ENCODE results near the gene NCK2.

DNA sequence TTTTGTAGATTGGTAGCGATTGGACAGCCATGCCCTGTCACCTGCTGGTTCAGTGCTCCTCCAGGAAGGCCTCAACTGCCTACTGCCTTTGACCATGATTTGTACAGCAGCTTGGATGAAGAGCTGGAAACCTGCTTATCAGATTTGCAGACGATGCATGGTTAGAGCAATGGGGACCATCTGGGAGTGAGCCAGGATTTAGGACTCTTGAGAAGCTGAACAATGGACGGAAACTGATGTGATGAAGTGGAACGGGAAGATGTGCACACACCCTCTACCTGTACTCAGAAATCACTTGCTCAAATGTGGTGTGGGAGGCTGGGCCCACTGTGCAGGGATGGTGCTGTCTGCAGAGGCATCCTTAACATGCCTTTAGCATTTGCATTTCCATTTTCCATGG is 57.2 kb downstream of the NCK2 start:
- no peak for TF ChIP-seq JUNB (CRISPR knock-in tag; IDR thresholded peaks at IDR 0.05; ENCODE audit: borderline replicate concordance)
- TF ChIP-seq POLR2A (IDR thresholded peaks at IDR 0.05; ENCODE audit: insufficient read depth in 1 of 2, low read depth in 2 of 2, low read length in 2 of 2), result no peak
- TF ChIP-seq, protein P1, sequence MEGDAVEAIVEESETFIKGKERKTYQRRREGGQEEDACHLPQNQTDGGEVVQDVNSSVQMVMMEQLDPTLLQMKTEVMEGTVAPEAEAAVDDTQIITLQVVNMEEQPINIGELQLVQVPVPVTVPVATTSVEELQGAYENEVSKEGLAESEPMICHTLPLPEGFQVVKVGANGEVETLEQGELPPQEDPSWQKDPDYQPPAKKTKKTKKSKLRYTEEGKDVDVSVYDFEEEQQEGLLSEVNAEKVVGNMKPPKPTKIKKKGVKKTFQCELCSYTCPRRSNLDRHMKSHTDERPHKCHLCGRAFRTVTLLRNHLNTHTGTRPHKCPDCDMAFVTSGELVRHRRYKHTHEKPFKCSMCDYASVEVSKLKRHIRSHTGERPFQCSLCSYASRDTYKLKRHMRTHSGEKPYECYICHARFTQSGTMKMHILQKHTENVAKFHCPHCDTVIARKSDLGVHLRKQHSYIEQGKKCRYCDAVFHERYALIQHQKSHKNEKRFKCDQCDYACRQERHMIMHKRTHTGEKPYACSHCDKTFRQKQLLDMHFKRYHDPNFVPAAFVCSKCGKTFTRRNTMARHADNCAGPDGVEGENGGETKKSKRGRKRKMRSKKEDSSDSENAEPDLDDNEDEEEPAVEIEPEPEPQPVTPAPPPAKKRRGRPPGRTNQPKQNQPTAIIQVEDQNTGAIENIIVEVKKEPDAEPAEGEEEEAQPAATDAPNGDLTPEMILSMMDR (CRISPR knock-in tag; IDR thresholded peaks at IDR 0.05), result no peak
- TF ChIP-seq CHD2 (IDR thresholded peaks at IDR 0.05; ENCODE audit: low read depth, low read length), result no peak
- no peak for TF ChIP-seq YY1 (IDR thresholded peaks at IDR 0.05; ENCODE audit: insufficient read depth, insufficient replicate concordance, low read depth, low read length)
- TF ChIP-seq, protein P2, sequence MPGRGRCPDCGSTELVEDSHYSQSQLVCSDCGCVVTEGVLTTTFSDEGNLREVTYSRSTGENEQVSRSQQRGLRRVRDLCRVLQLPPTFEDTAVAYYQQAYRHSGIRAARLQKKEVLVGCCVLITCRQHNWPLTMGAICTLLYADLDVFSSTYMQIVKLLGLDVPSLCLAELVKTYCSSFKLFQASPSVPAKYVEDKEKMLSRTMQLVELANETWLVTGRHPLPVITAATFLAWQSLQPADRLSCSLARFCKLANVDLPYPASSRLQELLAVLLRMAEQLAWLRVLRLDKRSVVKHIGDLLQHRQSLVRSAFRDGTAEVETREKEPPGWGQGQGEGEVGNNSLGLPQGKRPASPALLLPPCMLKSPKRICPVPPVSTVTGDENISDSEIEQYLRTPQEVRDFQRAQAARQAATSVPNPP (CRISPR knock-in tag; IDR thresholded peaks at IDR 0.05), result no peak
- no peak for TF ChIP-seq CENPX (CRISPR knock-in tag; IDR thresholded peaks at IDR 0.05)
- TF ChIP-seq JUN (CRISPR knock-in tag; IDR thresholded peaks at IDR 0.05), result no peak
- TF ChIP-seq SIN3A (IDR thresholded peaks at IDR 0.05; ENCODE audit: borderline replicate concordance, low read depth, low read length), result no peak
- TF ChIP-seq ISL2 (CRISPR knock-in tag; IDR thresholded peaks at IDR 0.05), result no peak
- TF ChIP-seq ZSCAN29 (CRISPR knock-in tag; conservative IDR thresholded peaks at IDR 0.05), result no peak
- TF ChIP-seq, protein P3, sequence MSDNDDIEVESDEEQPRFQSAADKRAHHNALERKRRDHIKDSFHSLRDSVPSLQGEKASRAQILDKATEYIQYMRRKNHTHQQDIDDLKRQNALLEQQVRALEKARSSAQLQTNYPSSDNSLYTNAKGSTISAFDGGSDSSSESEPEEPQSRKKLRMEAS (IDR thresholded peaks at IDR 0.05), result no peak
- no peak for TF ChIP-seq PHF20 (CRISPR knock-in tag; IDR thresholded peaks at IDR 0.05)

All from HepG2 (cell line).